Bronchial epithelial cell (primary cell): ENCODE data around the gene CCDC71. TPM values are rescaled to one million over a fixed set of nuclear protein-coding genes. Genes with fewer than 3 reads are reported as not detected.

Experiments
- DNase-seq: peaks from one replicate; pipeline ENCODE4 v3.0.0-alpha.2; 2010; ENCODE audit warnings: low read depth
- FAIRE-seq: peaks from 2 replicates; lab custom pipeline; 2011; peaks lifted over from hg19 to GRCh38; lab: Jason Lieb, UNC
- H3K27me3 ChIP-seq: 2 replicates; pipeline ENCODE4 v1.5.1; 2011; ENCODE audit warnings: low read length; ENCODE audit not compliant: control insufficient read depth, insufficient read depth
- H3K36me3 ChIP-seq: 2 replicates; pipeline ENCODE4 v1.5.1; 2011; ENCODE audit warnings: low read length; ENCODE audit not compliant: control insufficient read depth, insufficient read depth
- H3K4me3 ChIP-seq: 2 replicates; pipeline ENCODE4 v1.5.1; 2011; ENCODE audit warnings: mild to moderate bottlenecking, low read depth, low read length, control low read depth
- CTCF ChIP-seq: IDR thresholded peaks from 2 replicates; pipeline ENCODE4 v1.5.1; 2011; ENCODE audit warnings: mild to moderate bottlenecking, moderate library complexity, low read length, control low read depth, inconsistent platforms; ENCODE audit not compliant: insufficient read depth, severe bottlenecking
- total RNA-seq: library from RNA; depleted of rRNA; stranded (reverse); fragments of >200 nt; gene quantifications from 2 replicates; pipeline ENCODE4 v1.2.1, GENCODE V29; 2014

Gene CCDC71
- total RNA-seq, 1 donor from 2014 or later: 19.5 TPM

- no peak for TF ChIP-seq CTCF
- Histone ChIP-seq H3K4me3 (no peak overlapping the region), H3K36me3 (peaks cover 34% of the 10 kb centered on the region), H3K27me3 (no peaks in the 10 kb centered on the region)
- no peak for DNase-seq
- no peak for FAIRE-seq
These were observed 41.9 kb downstream of the CCDC71 start for GRCh38 chr3:49124203-49124602.

- Histone ChIP-seq H3K4me3 (no peak overlapping the region), H3K27me3 (no peaks in the 10 kb centered on the region), H3K36me3 (peaks cover 37% of the 10 kb centered on the region)
- FAIRE-seq (no peak), DNase-seq (no peak)
- no peak for TF ChIP-seq CTCF
These were observed 42.4 kb downstream of the CCDC71 start for GRCh38 chr3:49123687-49124086.

- no peak for TF ChIP-seq CTCF
- FAIRE-seq (no peak), DNase-seq (no peak)
- peaks cover 33% of the 10 kb centered on the region for H3K36me3 ChIP-seq
- H3K27me3 ChIP-seq: no peaks in the 10 kb centered on the region
- H3K4me3 ChIP-seq: no peak overlapping the region
These were observed 43.1 kb downstream of the CCDC71 start for GRCh38 chr3:49122886-49123545.

DNA sequence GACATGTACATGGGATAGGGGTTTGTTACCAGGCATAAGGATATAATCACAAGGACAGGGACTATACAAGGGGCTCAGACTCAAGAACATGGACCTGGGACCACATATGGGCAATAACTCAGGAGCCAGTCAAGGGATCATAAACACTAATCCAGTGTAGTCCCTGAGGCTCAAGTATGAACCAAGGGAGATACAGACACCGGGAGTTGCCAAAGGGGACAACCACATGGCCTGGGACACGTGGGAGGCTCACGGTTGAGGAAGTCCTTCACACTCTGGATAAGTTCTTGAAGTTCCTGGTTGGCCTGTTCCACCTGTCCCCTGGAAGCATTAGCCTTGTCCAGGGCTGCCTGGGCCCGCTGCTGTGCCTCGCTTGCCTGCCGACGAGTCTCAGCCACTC lies 43.7 kb downstream of the CCDC71 start:
- Histone ChIP-seq H3K27me3 (no peaks in the 10 kb centered on the region), H3K36me3 (peaks cover 38% of the 10 kb centered on the region), H3K4me3 (no peak overlapping the region)
- no peak for DNase-seq
- no peak for FAIRE-seq
- no peak for TF ChIP-seq CTCF

DNA sequence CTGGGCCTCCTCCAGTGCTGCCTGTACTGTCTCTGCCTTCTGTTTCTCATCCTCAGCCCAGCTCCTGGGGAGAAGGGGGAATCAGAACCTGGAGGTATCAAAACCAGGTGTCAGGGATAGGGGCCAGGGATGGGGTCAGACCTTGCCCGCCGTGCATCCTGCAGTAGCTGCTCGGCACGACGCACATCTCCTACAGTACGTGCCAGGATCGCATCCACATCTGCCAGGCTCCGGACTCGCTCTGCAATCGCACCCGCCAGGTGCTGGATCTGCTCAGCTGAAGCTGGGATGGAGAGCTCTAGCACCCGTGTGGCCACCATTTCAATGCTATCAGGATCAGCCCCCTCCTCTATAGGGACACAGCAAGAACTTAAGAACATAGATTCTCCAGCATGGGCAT lies 44.1 kb downstream of the CCDC71 start:
- Histone ChIP-seq H3K27me3 (no peaks in the 10 kb centered on the region), H3K36me3 (peaks cover 41% of the 10 kb centered on the region), H3K4me3 (no peak overlapping the region)
- no peak for TF ChIP-seq CTCF
- no peak for DNase-seq
- peak; percentile 66 for FAIRE-seq

GRCh38 chr3:49121132-49121736 lies 44.9 kb downstream of the CCDC71 start:
- Histone ChIP-seq H3K27me3 (no peaks in the 10 kb centered on the region), H3K4me3 (peak overlapping the region; percentile 95), H3K36me3 (peaks cover 48% of the 10 kb centered on the region)
- TF ChIP-seq CTCF: no peak
- FAIRE-seq (no peak), DNase-seq (no peak)
